ENCODE measurements around the gene SEPTIN5. TPM values are rescaled to one million over a fixed set of nuclear protein-coding genes. Genes with fewer than 3 reads are reported as not detected.

The SEPTIN5 gene
- total and polyA plus RNA-seq, 9 of the 15 experiments (the other 6 are each of a cell fraction or from before 2014, with no cell fraction given) = 0.03 to 195 (median 119) TPM

DNA sequence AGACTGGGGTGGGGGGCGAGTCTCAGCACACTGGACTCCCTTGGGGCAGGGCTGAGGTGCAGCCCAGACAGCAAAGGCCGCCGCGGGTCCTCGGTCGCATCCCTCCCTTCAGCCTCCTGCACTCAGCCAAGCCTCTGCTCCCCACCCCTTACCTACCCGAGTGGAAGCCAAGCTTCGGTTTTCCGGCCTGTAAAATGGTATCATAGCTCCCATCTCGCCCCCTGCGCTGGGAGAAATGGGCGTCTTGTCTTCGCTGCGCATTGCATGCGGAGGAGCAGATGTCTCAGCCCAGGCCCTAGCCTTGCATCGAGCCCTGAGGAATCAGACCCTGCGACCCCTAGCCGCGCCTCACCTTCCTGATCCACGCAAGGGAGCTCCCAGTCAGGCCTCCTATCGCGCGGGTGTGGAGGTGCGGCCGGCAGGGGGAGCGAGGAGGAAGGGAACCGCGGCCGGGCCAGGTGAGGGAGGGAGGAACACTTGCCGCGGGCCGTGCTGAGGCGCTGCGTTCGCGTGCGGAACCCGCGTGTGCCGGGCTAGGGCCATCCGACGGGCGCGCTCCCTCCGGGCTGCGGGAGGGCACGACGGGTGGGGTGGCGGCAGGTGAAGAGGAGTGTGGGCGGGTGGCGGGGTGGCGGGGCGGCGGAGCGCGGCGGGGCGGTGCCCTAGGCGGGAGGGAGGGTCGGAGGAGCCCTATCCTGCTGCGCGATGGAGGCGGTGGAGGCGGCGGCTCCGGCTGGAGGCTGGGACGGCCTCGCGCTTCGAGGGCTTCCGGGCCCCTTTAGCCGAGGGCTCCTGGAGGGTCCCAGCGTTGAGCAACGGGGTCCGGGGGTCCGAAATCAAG, 42.2 kb downstream of the SEPTIN5 start (continued):
- TF ChIP-seq, protein P1, sequence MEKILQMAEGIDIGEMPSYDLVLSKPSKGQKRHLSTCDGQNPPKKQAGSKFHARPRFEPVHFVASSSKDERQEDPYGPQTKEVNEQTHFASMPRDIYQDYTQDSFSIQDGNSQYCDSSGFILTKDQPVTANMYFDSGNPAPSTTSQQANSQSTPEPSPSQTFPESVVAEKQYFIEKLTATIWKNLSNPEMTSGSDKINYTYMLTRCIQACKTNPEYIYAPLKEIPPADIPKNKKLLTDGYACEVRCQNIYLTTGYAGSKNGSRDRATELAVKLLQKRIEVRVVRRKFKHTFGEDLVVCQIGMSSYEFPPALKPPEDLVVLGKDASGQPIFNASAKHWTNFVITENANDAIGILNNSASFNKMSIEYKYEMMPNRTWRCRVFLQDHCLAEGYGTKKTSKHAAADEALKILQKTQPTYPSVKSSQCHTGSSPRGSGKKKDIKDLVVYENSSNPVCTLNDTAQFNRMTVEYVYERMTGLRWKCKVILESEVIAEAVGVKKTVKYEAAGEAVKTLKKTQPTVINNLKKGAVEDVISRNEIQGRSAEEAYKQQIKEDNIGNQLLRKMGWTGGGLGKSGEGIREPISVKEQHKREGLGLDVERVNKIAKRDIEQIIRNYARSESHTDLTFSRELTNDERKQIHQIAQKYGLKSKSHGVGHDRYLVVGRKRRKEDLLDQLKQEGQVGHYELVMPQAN (IDR thresholded peaks at IDR 0.05; ENCODE audit: borderline replicate concordance) = no peak; the same call in 1 of the 2 replicates
- TF ChIP-seq MED1 (CRISPR knock-in tag; IDR thresholded peaks at IDR 0.05; ENCODE audit: borderline replicate concordance) (no peak), RBM14 (IDR thresholded peaks at IDR 0.05; ENCODE audit: borderline replicate concordance, insufficient read depth, low read depth, low read length) (no peak; the same call in 1 of the 2 replicates), POLR2AphosphoS2 (IDR thresholded peaks at IDR 0.05; ENCODE audit: low read length) (no peak), YY1 (IDR thresholded peaks at IDR 0.05; ENCODE audit: borderline replicate concordance in 1 of 3, control insufficient read depth in 1 of 3, extremely low read depth in 1 of 3, insufficient read depth in 3 of 3, insufficient read length in 1 of 3, insufficient replicate concordance in 2 of 3, low read depth in 1 of 3, low read length in 2 of 3) (peak in 1 of 3 experiments; percentile 52), SOX6 (IDR thresholded peaks at IDR 0.05) (peak; percentile 79), SIN3B (IDR thresholded peaks at IDR 0.05; ENCODE audit: low read depth) (peak; percentile 56; the same call in 1 of the 2 replicates), SMARCA4 (IDR thresholded peaks at IDR 0.05) (0 out of 2 replicates have a peak, but pooled peaks have one; percentile 25), ZNF57 (CRISPR knock-in tag; IDR thresholded peaks at IDR 0.05) (no peak), POLR2G (IDR thresholded peaks at IDR 0.05; ENCODE audit: low read depth, low read length) (peak; percentile 74), GATAD2A (IDR thresholded peaks at IDR 0.05) (peak; percentile 97), RFX5 (IDR thresholded peaks at IDR 0.05; ENCODE audit: low read depth, low read length) (no peak), ZNF212 (CRISPR knock-in tag; IDR thresholded peaks at IDR 0.05) (no peak), ZNF184 (CRISPR knock-in tag; IDR thresholded peaks at IDR 0.05) (no peak), RBM39 (optimal IDR thresholded peaks at IDR 0.05; ENCODE audit: low read depth, low read length) (no peak), SAP30 (IDR thresholded peaks at IDR 0.05; ENCODE audit: borderline replicate concordance, insufficient read depth, low read depth, low read length, poor library complexity, severe bottlenecking) (peak; percentile 30), KDM1A (IDR thresholded peaks at IDR 0.05) (no peak), CREBBP (IDR thresholded peaks at IDR 0.05; ENCODE audit: low read depth, low read length) (no peak), STAG1 (CRISPR knock-in tag; IDR thresholded peaks at IDR 0.05; ENCODE audit: borderline replicate concordance) (no peak), RFX1 (IDR thresholded peaks at IDR 0.05) (no peak), ZEB2 (IDR thresholded peaks at IDR 0.05) (peak; percentile 91)
- TF ChIP-seq, protein P2, sequence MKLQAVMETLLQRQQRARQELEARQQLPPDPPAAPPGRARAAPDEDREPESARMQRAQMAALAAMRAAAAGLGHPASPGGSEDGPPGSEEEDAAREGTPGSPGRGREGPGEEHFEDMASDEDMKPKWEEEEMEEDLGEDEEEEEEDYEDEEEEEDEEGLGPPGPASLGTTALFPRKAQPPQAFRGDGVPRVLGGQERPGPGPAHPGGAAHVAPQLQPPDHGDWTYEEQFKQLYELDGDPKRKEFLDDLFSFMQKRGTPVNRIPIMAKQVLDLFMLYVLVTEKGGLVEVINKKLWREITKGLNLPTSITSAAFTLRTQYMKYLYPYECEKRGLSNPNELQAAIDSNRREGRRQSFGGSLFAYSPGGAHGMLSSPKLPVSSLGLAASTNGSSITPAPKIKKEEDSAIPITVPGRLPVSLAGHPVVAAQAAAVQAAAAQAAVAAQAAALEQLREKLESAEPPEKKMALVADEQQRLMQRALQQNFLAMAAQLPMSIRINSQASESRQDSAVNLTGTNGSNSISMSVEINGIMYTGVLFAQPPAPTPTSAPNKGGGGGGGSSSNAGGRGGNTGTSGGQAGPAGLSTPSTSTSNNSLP (IDR thresholded peaks at IDR 0.05; ENCODE audit: borderline replicate concordance, low read depth, low read length) = no peak
- TF ChIP-seq, protein P3, sequence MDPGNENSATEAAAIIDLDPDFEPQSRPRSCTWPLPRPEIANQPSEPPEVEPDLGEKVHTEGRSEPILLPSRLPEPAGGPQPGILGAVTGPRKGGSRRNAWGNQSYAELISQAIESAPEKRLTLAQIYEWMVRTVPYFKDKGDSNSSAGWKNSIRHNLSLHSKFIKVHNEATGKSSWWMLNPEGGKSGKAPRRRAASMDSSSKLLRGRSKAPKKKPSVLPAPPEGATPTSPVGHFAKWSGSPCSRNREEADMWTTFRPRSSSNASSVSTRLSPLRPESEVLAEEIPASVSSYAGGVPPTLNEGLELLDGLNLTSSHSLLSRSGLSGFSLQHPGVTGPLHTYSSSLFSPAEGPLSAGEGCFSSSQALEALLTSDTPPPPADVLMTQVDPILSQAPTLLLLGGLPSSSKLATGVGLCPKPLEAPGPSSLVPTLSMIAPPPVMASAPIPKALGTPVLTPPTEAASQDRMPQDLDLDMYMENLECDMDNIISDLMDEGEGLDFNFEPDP (CRISPR knock-in tag; IDR thresholded peaks at IDR 0.05) = peak; percentile 79; the same call in 1 of the 2 replicates
